IMR-90 (cell line): ENCODE measurements around the gene TNFSF13B. TPM values are rescaled to one million over a fixed set of nuclear protein-coding genes. Genes with fewer than 3 reads are reported as not detected.

Experiments
- ATAC-seq: fragments of 200-7000 bp; cut with Tn5 transposase; 2 replicates; pipeline ENCODE4 v1.9.1; 2020; ENCODE audit warnings: low read depth, mild to moderate bottlenecking, moderate library complexity
- BruUV-seq: library from RNA; stranded (reverse); fragments of 400-500 nt; replicated peaks from 2 replicates; lab custom pipeline; 2021; lab: Mats Ljungman, UMichigan
- CTCF ChIA-PET: fragments of 300-600 bp; formaldehyde crosslinking; extraction: SDS; loops from one replicate; lab custom pipeline; 2021; ENCODE audit warnings: antibody characterized with exemption; lab: Yijun Ruan, JAX
- POLR2A ChIA-PET: fragments of 300-600 bp; sonication (Branson Sonifier 250); formaldehyde crosslinking; loops from one replicate; lab custom pipeline; 2022; ENCODE audit warnings: antibody characterized with exemption; ENCODE audit not compliant: unreplicated experiment; lab: Charles Lee
- DNase-seq: peaks from one replicate; pipeline ENCODE4 v3.0.0; 2013
- H2AFZ ChIP-seq: replicated peaks from 2 replicates; pipeline ENCODE3; 2013; ENCODE audit warnings: low read length, mild to moderate bottlenecking; ENCODE audit not compliant: poor library complexity
- H2AK5ac ChIP-seq: 2 replicates; pipeline ENCODE4 v1.6.1; 2013; ENCODE audit warnings: low read depth, low read length, inconsistent platforms
- H2AK9ac ChIP-seq: replicated peaks from 2 replicates; pipeline ENCODE3; 2013; ENCODE audit warnings: mild to moderate bottlenecking, low read depth, low read length, moderate library complexity; ENCODE audit not compliant: poor library complexity
- H2BK120ac ChIP-seq: 2 replicates; pipeline ENCODE4 v1.6.1; 2013; ENCODE audit warnings: low read depth, low read length, inconsistent platforms
- H2BK15ac ChIP-seq: 3 replicates; pipeline ENCODE4 v1.6.1; 2013; ENCODE audit warnings: low read depth, low read length, inconsistent platforms
- H2BK20ac ChIP-seq: 2 replicates; pipeline ENCODE4 v1.6.1; 2013; ENCODE audit warnings: low read depth, mild to moderate bottlenecking, inconsistent platforms, low read length, moderate library complexity
- H2BK5ac ChIP-seq: 2 replicates; pipeline ENCODE4 v1.6.1; 2013; ENCODE audit warnings: mild to moderate bottlenecking, low read depth, low read length, inconsistent platforms; ENCODE audit not compliant: poor library complexity, severe bottlenecking
- H3K14ac ChIP-seq: replicated peaks from 2 replicates; pipeline ENCODE4 v1.6.1; 2013; ENCODE audit warnings: low read depth, low read length, inconsistent platforms
- H3K18ac ChIP-seq: 2 replicates; pipeline ENCODE4 v1.6.1; 2013; ENCODE audit warnings: low read depth, low read length, control low read depth
- H3K23ac ChIP-seq: 2 replicates; pipeline ENCODE4 v1.6.1; 2013; ENCODE audit warnings: low read depth, low read length, inconsistent platforms
- H3K27ac ChIP-seq: 2 replicates; pipeline ENCODE4 v1.5.1; 2013; ENCODE audit warnings: mild to moderate bottlenecking, control low read depth, low read length; ENCODE audit not compliant: insufficient read depth
- H3K27me3 ChIP-seq: 2 replicates; pipeline ENCODE4 v1.6.1; 2013; ENCODE audit warnings: low read length; ENCODE audit not compliant: control insufficient read depth, insufficient read depth
- H3K36me3 ChIP-seq: 2 replicates; pipeline ENCODE4 v1.6.1; 2013; ENCODE audit warnings: low read length, mixed read lengths; ENCODE audit not compliant: control insufficient read depth, insufficient read depth
- H3K4ac ChIP-seq: 2 replicates; pipeline ENCODE4 v1.6.1; 2013; ENCODE audit warnings: low read depth, low read length, inconsistent platforms
- H3K4me1 ChIP-seq: 2 replicates; pipeline ENCODE4 v1.6.1; 2013; ENCODE audit warnings: low read length, mixed read lengths; ENCODE audit not compliant: control insufficient read depth, insufficient read depth
- H3K4me2 ChIP-seq: 2 replicates; pipeline ENCODE4 v1.6.1; 2013; ENCODE audit warnings: low read depth, mild to moderate bottlenecking, control low read depth, low read length, moderate library complexity
- H3K4me3 ChIP-seq: 2 replicates; pipeline ENCODE4 v1.5.1; 2013; ENCODE audit warnings: low read depth, mild to moderate bottlenecking, control low read depth, low read length, moderate library complexity; ENCODE audit not compliant: insufficient read depth
- H3K56ac ChIP-seq: 2 replicates; pipeline ENCODE4 v1.6.1; 2013; ENCODE audit warnings: low read length, inconsistent platforms; ENCODE audit not compliant: insufficient read depth; ENCODE audit errors: extremely low read depth
- H3K79me1 ChIP-seq, 2 experiments: 2 replicates each; pipeline ENCODE4 v1.6.1; 2013; ENCODE audit warnings: low read length in 2 of 2, inconsistent platforms in 1 of 2, low read depth in 1 of 2
- H3K9ac ChIP-seq: 2 replicates; pipeline ENCODE4 v1.6.1; 2013; ENCODE audit warnings: low read depth, low read length, control low read depth
- H3K9me1 ChIP-seq: 2 replicates; pipeline ENCODE4 v1.6.1; 2013; ENCODE audit warnings: low read length, inconsistent platforms; ENCODE audit not compliant: insufficient read depth
- H3K9me3 ChIP-seq: 2 replicates; pipeline ENCODE4 v1.6.1; 2013; ENCODE audit warnings: low read length; ENCODE audit not compliant: control insufficient read depth, insufficient read depth
- H4K20me1 ChIP-seq: 2 replicates; pipeline ENCODE4 v1.6.1; 2013; ENCODE audit warnings: low read length, inconsistent platforms; ENCODE audit not compliant: insufficient read depth
- H4K5ac ChIP-seq: 2 replicates; pipeline ENCODE4 v1.6.1; 2013; ENCODE audit warnings: mild to moderate bottlenecking, low read depth, low read length, control low read depth
- H4K8ac ChIP-seq, 2 experiments: 2 replicates each; pipeline ENCODE4 v1.6.1; 2013; ENCODE audit warnings: low read depth in 2 of 2, low read length in 2 of 2, control low read depth in 1 of 2, inconsistent platforms in 1 of 2
- H4K91ac ChIP-seq: 2 replicates; pipeline ENCODE4 v1.6.1; 2013; ENCODE audit warnings: low read depth, low read length, inconsistent platforms; ENCODE audit not compliant: insufficient read depth
- CEBPB ChIP-seq: IDR thresholded peaks from 2 replicates; pipeline ENCODE4 v1.6.1; 2012; ENCODE audit warnings: low read depth, low read length, improper control_type of control experiment
- ELK1 ChIP-seq: fragments of 150-350 bp; IDR thresholded peaks from 2 replicates; pipeline ENCODE4 v1.6.1; 2016; ENCODE audit warnings: low read depth, mild to moderate bottlenecking, low read length, moderate library complexity, borderline replicate concordance
- FOS ChIP-seq: fragments of 150-350 bp; IDR thresholded peaks from 2 replicates; pipeline ENCODE4 v1.6.1; 2016; ENCODE audit warnings: low read depth, low read length
- MAFK ChIP-seq: IDR thresholded peaks from 2 replicates; pipeline ENCODE4 v1.6.1; 2012; ENCODE audit warnings: low read depth, low read length, improper control_type of control experiment
- MAZ ChIP-seq: IDR thresholded peaks from 2 replicates; pipeline ENCODE4 v1.6.1; 2012; ENCODE audit warnings: low read depth, mild to moderate bottlenecking, low read length, improper control_type of control experiment, moderate library complexity, borderline replicate concordance
- MXI1 ChIP-seq: IDR thresholded peaks from 2 replicates; pipeline ENCODE4 v1.6.1; 2012; ENCODE audit warnings: low read depth, mild to moderate bottlenecking, low read length, moderate library complexity, borderline replicate concordance
- NFE2L2 ChIP-seq: fragments of 150-350 bp; IDR thresholded peaks from 2 replicates; pipeline ENCODE4 v1.6.1; 2016; ENCODE audit warnings: low read depth, mild to moderate bottlenecking, low read length
- POLR2A ChIP-seq: IDR thresholded peaks from 2 replicates; pipeline ENCODE4 v1.6.1; 2012; ENCODE audit warnings: mild to moderate bottlenecking, low read depth, low read length
- RCOR1 ChIP-seq: IDR thresholded peaks from 2 replicates; pipeline ENCODE4 v1.6.1; 2012; ENCODE audit warnings: mild to moderate bottlenecking, low read length, improper control_type of control experiment; ENCODE audit not compliant: insufficient replicate concordance
- SMC3 ChIP-seq: fragments of 150-350 bp; IDR thresholded peaks from 2 replicates; pipeline ENCODE4 v1.6.1; 2016; ENCODE audit warnings: low read depth, mild to moderate bottlenecking, antibody characterized with exemption, low read length, moderate library complexity
- USF2 ChIP-seq: fragments of 150-350 bp; IDR thresholded peaks from 2 replicates; pipeline ENCODE4 v1.6.1; 2017; ENCODE audit warnings: mild to moderate bottlenecking, antibody characterized with exemption, low read length, low read depth
- WGBS, 2 experiments: methylation state at CpG; one replicate each; pipeline versions ENCODE4 v1.1.5 to v1.1.7; 2013; ENCODE audit warnings: missing lambda C conversion rate in 2 of 2; ENCODE audit not compliant: insufficient read length in 1 of 2; ENCODE audit errors: extremely low coverage in 2 of 2; 5-methylcytosine and 5-hydroxymethylcytosine counted together
- dilution Hi-C: fragments of 300-500 bp; cut with HindIII; formaldehyde crosslinking; loops from one replicate; pipeline ENCODE4 v1.14.3; 2018; ENCODE audit warnings: low sequenced_read_pairs; ENCODE audit not compliant: unreplicated experiment
- in situ Hi-C: fragments of 300-500 bp; cut with MboI; formaldehyde crosslinking; loops from 3 replicates; pipeline ENCODE4 v1.14.3; 2019; ENCODE audit warnings: low sequenced_read_pairs, inconsistent platforms, mixed read lengths
- intact Hi-C: fragments of 100-400 bp; cut with micrococcal nuclease; formaldehyde crosslinking; loops from 2 replicates; pipeline ENCODE4 v1.10.0; 2022
- polyA plus RNA-seq, 3 experiments: library from polyadenylated mRNA; depleted of rRNA; stranded (reverse); fragments of >200 nt; gene quantifications; 2 replicates each; pipeline ENCODE4 v1.2.3, GENCODE V29; 2012; ENCODE audit warnings: low replicate concordance in 1 of 3
- total RNA-seq: library from RNA; depleted of rRNA; stranded (reverse); fragments of >200 nt; gene quantifications from 2 replicates; pipeline ENCODE4 v1.2.3, GENCODE V29; 2012

TNFSF13B gene
- total and polyA plus RNA-seq, 2 of the 4 experiments (the other 2 are of a cell fraction) = 0.29 to 0.54 TPM

- H3K56ac ChIP-seq = no peak overlapping the region
- no peak overlapping the region for H2BK20ac ChIP-seq
- no peak overlapping the region for H3K18ac ChIP-seq
- ATAC-seq (no peak), DNase-seq (no peak)
- no CpG with 5 or more reads among the region's 3 CpGs for WGBS, 2 experiments
- no peak overlapping the region for H3K27ac ChIP-seq
- no peaks in the 10 kb centered on the region for H3K79me1 ChIP-seq
- no peak overlapping the region for H4K5ac ChIP-seq
- no peak overlapping the region for H3K23ac ChIP-seq
- H3K4me3 ChIP-seq = no peak overlapping the region
- no peaks in the 10 kb centered on the region for H3K4me1 ChIP-seq
- no peaks in the 10 kb centered on the region for H4K20me1 ChIP-seq
- no peak overlapping the region for H3K14ac ChIP-seq
- TF ChIP-seq MAFK (no peak), NFE2L2 (no peak), MXI1 (no peak), FOS (no peak), CEBPB (no peak), POLR2A (no peak), RCOR1 (no peak), MAZ (no peak), SMC3 (no peak), ELK1 (no peak), USF2 (no peak)
- no TSS peak for BruUV-seq
- no peak overlapping the region for H3K4me2 ChIP-seq
- H2BK5ac ChIP-seq = no peak overlapping the region
- H3K36me3 ChIP-seq = no peaks in the 10 kb centered on the region
- H3K9ac ChIP-seq = no peak overlapping the region
- CTCF ChIA-PET = interaction anchor here (0.7 kb wide), 1 partner anchor 44 kb away, joined by 3 read pairs; no protein-coding TSS in a partner anchor
- H3K4ac ChIP-seq = no peak overlapping the region
- no peak overlapping the region for H2AK9ac ChIP-seq
- H2AFZ ChIP-seq = no peak overlapping the region
- H2BK15ac ChIP-seq = no peak overlapping the region
- no peak overlapping the region for H4K91ac ChIP-seq
- no peak overlapping the region for H4K8ac ChIP-seq
- intact Hi-C loops (no loop called here), dilution Hi-C loops (no loop called here), in situ Hi-C loops (no loop called here)
- no peaks in the 10 kb centered on the region for H3K9me3 ChIP-seq
- no peaks in the 10 kb centered on the region for H3K9me1 ChIP-seq
- H3K27me3 ChIP-seq = peaks cover 7% of the 10 kb centered on the region
- no peak overlapping the region for H2BK120ac ChIP-seq
- POLR2A ChIA-PET = no interaction called here
- no peak overlapping the region for H2AK5ac ChIP-seq
These were observed 46.5 kb downstream of the TNFSF13B start for GRCh38 chr13:108315991-108316390.
